Calu3 (cell line): ENCODE measurements around the gene EFNA1. TPM values are rescaled to one million over a fixed set of nuclear protein-coding genes. Genes with fewer than 3 reads are reported as not detected.

ENCODE experiments used
- BruUV-seq: library from RNA; stranded (reverse); fragments of 400-500 nt; replicated peaks from 2 replicates; lab custom pipeline; 2021; lab: Mats Ljungman, UMichigan
- CTCF ChIA-PET: fragments of 300-600 bp; sonication (Branson Sonifier 250); formaldehyde crosslinking; loops from one replicate; lab custom pipeline; 2022; ENCODE audit warnings: antibody characterized with exemption; lab: Charles Lee
- DNase-seq: peaks from one replicate; pipeline ENCODE4 v3.0.0; 2022
- H3K27ac Mint-ChIP-seq: one replicate; pipeline ENCODE4 v1.8.0; 2022; ENCODE audit warnings: mixed read lengths; ENCODE audit not compliant: unreplicated experiment
- H3K27me3 Mint-ChIP-seq: one replicate; pipeline ENCODE4 v1.8.0; 2022; ENCODE audit warnings: mixed read lengths; ENCODE audit not compliant: unreplicated experiment
- H3K36me3 Mint-ChIP-seq: one replicate; pipeline ENCODE4 v1.8.0; 2022; ENCODE audit warnings: mild to moderate bottlenecking, moderate library complexity, mixed read lengths; ENCODE audit not compliant: insufficient read depth, unreplicated experiment
- H3K4me1 Mint-ChIP-seq: one replicate; pipeline ENCODE4 v1.8.0; 2022; ENCODE audit warnings: mild to moderate bottlenecking, low read depth, mixed read lengths; ENCODE audit not compliant: unreplicated experiment
- H3K4me3 Mint-ChIP-seq: one replicate; pipeline ENCODE4 v1.8.0; 2022; ENCODE audit warnings: mild to moderate bottlenecking, low read depth, moderate library complexity, mixed read lengths; ENCODE audit not compliant: unreplicated experiment
- H3K9me3 Mint-ChIP-seq: one replicate; pipeline ENCODE4 v1.8.0; 2022; ENCODE audit warnings: low read depth, mixed read lengths; ENCODE audit not compliant: unreplicated experiment
- intact Hi-C: fragments of 100-400 bp; cut with micrococcal nuclease; formaldehyde crosslinking; loops from one replicate; pipeline ENCODE4 v1.10.0; 2022; ENCODE audit not compliant: unreplicated experiment
- total RNA-seq: library from RNA; stranded (reverse); gene quantifications from 2 replicates; pipeline ENCODE4 v1.2.3, GENCODE V29; 2022
- TF ChIP-seq, protein P1 (sequence below): fragments of 200-600 bp; IDR thresholded peaks from one replicate; pipeline ENCODE4 v1.8.0; 2022; ENCODE audit warnings: antibody characterized with exemption; ENCODE audit not compliant: unreplicated experiment

EFNA1 gene
- total RNA-seq, 1 experiment from 2014 or later, result 41.7 TPM

GRCh38 chr1:155091071-155092051 is 36.3 kb upstream of the EFNA1 start:
- TF ChIP-seq, protein P1, sequence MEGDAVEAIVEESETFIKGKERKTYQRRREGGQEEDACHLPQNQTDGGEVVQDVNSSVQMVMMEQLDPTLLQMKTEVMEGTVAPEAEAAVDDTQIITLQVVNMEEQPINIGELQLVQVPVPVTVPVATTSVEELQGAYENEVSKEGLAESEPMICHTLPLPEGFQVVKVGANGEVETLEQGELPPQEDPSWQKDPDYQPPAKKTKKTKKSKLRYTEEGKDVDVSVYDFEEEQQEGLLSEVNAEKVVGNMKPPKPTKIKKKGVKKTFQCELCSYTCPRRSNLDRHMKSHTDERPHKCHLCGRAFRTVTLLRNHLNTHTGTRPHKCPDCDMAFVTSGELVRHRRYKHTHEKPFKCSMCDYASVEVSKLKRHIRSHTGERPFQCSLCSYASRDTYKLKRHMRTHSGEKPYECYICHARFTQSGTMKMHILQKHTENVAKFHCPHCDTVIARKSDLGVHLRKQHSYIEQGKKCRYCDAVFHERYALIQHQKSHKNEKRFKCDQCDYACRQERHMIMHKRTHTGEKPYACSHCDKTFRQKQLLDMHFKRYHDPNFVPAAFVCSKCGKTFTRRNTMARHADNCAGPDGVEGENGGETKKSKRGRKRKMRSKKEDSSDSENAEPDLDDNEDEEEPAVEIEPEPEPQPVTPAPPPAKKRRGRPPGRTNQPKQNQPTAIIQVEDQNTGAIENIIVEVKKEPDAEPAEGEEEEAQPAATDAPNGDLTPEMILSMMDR, result peak; percentile 97
- no peak overlapping the region for H3K27ac Mint-ChIP-seq
- BruUV-seq, result no TSS peak
- H3K4me1 Mint-ChIP-seq, result peaks cover 10% of the 10 kb centered on the region
- CTCF ChIA-PET, result interaction anchor here (0.6 to 2.0 kb wide), 16 partner anchors 21 to 171 kb away, joined by 3 to 68 read pairs (median 3); partner anchors contain the start of genes DPM3, KRTCAP2, SCAMP3 and SLC50A1
- intact Hi-C loops, result loop anchor here (1.0 to 5.0 kb wide), 2 partner anchors 36 to 76 kb away; partner anchors contain the start of gene EFNA1
- H3K36me3 Mint-ChIP-seq, result no peaks in the 10 kb centered on the region
- H3K27me3 Mint-ChIP-seq, result peaks cover 23% of the 10 kb centered on the region
- peak; percentile 91 for DNase-seq
- H3K4me3 Mint-ChIP-seq, result peak overlapping the region; percentile 29
- no peaks in the 10 kb centered on the region for H3K9me3 Mint-ChIP-seq

DNA sequence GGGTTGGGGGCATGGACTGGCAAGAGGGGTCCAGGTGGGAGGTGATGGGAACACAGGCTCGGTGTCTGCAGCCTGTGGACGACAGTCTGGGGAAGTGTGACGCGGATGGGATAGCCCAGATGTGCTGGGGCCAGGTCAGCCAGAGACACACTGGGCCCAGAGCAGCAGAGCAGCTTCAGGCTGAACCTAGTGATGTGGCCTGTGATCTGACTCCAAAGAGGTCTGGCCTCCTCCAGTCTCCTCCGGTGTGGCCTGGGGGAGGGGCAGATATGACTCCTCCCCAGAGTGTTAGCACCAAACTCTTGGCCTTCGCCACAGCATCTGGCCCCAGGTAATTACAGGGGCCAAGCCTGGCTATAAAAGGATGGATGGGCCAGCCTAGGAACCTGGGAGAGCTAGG is 35.5 kb upstream of the EFNA1 start:
- TF ChIP-seq, protein P1, result no peak
- intact Hi-C loops, result loop anchor here (5.0 kb wide), 1 partner anchor 35 kb away; the partner anchor contains the start of gene EFNA1

GRCh38 chr1:155092641-155093040 is 35.0 kb upstream of the EFNA1 start:
- DNase-seq, result no peak
- Mint-ChIP-seq H3K36me3 (no peaks in the 10 kb centered on the region), H3K27me3 (peaks cover 25% of the 10 kb centered on the region), H3K9me3 (no peaks in the 10 kb centered on the region), H3K4me1 (peaks cover 10% of the 10 kb centered on the region), H3K27ac (no peak overlapping the region), H3K4me3 (no peak overlapping the region)
- TF ChIP-seq, protein P1, result no peak
- BruUV-seq, result no TSS peak
- CTCF ChIA-PET, result interaction anchor here (1.8 to 2.0 kb wide), 2 partner anchors 43 to 76 kb away, joined by 7 to 68 read pairs; partner anchors contain the start of gene SLC50A1
- intact Hi-C loops, result loop anchor here (5.0 kb wide), 1 partner anchor 35 kb away; the partner anchor contains the start of gene EFNA1

More for the DNA sequence above, 35.5 kb upstream of the EFNA1 start:
- CTCF ChIA-PET, result interaction anchor here (0.9 to 2.0 kb wide), 13 partner anchors 20 to 170 kb away, joined by 3 to 68 read pairs (median 5); partner anchors contain the start of genes DPM3, KRTCAP2, SCAMP3 and SLC50A1
- Mint-ChIP-seq H3K4me1 (peaks cover 10% of the 10 kb centered on the region), H3K36me3 (no peaks in the 10 kb centered on the region), H3K4me3 (no peak overlapping the region), H3K27me3 (peaks cover 26% of the 10 kb centered on the region), H3K9me3 (no peaks in the 10 kb centered on the region), H3K27ac (no peak overlapping the region)
- no TSS peak for BruUV-seq
- no peak for DNase-seq

GRCh38 chr1:155093911-155094621 is 33.6 kb upstream of the EFNA1 start:
- peaks cover 10% of the 10 kb centered on the region for H3K4me1 Mint-ChIP-seq
- intact Hi-C loops, result loop anchor here (1.0 to 5.0 kb wide), 2 partner anchors 33 to 74 kb away; partner anchors contain the start of gene EFNA1
- peaks cover 16% of the 10 kb centered on the region for H3K27me3 Mint-ChIP-seq
- CTCF ChIA-PET, result interaction anchor here (0.9 to 1.9 kb wide), 3 partner anchors 73 to 79 kb away, joined by 3 to 8 read pairs (median 7); partner anchors contain the start of gene KRTCAP2
- TF ChIP-seq, protein P1, result no peak
- H3K27ac Mint-ChIP-seq, result no peak overlapping the region
- H3K4me3 Mint-ChIP-seq, result no peak overlapping the region
- DNase-seq, result no peak
- H3K9me3 Mint-ChIP-seq, result no peaks in the 10 kb centered on the region
- no TSS peak for BruUV-seq
- H3K36me3 Mint-ChIP-seq, result no peaks in the 10 kb centered on the region
